DMS114 treated with DMSO at 0.1 percent for 48 hours (cell line): Measurements from ENCODE around the gene ACSM2B.
"Not testable (repeated sequence)": the region's sequence is repeated elsewhere in the genome, so short reads cannot be mapped to it uniquely, and the experiment has no call there.

Experiments used
- DNase-seq: peaks from one replicate; lab custom pipeline; 2025; ENCODE audit not compliant: unreplicated experiment; lab: John Stamatoyannopoulos, UW

Gene ACSM2B

GRCh38 chr16:20538687-20539086 lies 37.5 kb downstream of the ACSM2B start:
- DNase-seq, result no peak

GRCh38 chr16:20538181-20538580 lies 38.0 kb downstream of the ACSM2B start:
- no peak for DNase-seq

GRCh38 chr16:20536669-20537068 lies 39.5 kb downstream of the ACSM2B start:
- not testable (repeated sequence) for DNase-seq

- not testable (repeated sequence) for DNase-seq
Measured at GRCh38 chr16:20532284-20532792, 43.8 kb downstream of the ACSM2B start.

- not testable (repeated sequence) for DNase-seq
Measured at GRCh38 chr16:20531795-20532194, 44.4 kb downstream of the ACSM2B start.

GRCh38 chr16:20520103-20520502 lies 56.1 kb downstream of the ACSM2B start:
- no peak for DNase-seq

GRCh38 chr16:20519231-20519630 lies 56.9 kb downstream of the ACSM2B start:
- no peak for DNase-seq

GRCh38 chr16:20517149-20517548 lies 59.0 kb downstream of the ACSM2B start:
- no peak for DNase-seq

- no peak for DNase-seq
Measured at GRCh38 chr16:20515688-20516090, 60.5 kb downstream of the ACSM2B start.

- no peak for DNase-seq
Measured at GRCh38 chr16:20510323-20510722, 65.8 kb downstream of the ACSM2B start.

- no peak for DNase-seq
Measured at GRCh38 chr16:20507280-20507679, 68.9 kb downstream of the ACSM2B start.

- no peak for DNase-seq
Measured at GRCh38 chr16:20504418-20504817, 71.7 kb downstream of the ACSM2B start.

GRCh38 chr16:20491448-20491847 lies 84.7 kb downstream of the ACSM2B start:
- DNase-seq, result not testable (repeated sequence)

GRCh38 chr16:20490994-20491393 lies 85.2 kb downstream of the ACSM2B start:
- DNase-seq, result not testable (repeated sequence)
